Liver (tissue), 9 donors: ENCODE results near the gene PM20D1. TPM values are rescaled to one million over a fixed set of nuclear protein-coding genes. Genes with fewer than 3 reads are reported as not detected.

Source experiments
- DNase-seq: peaks from one replicate; pipeline ENCODE4 v3.0.0-alpha.2; 2017; ENCODE audit warnings: low spot score
- H3K27ac ChIP-seq, 2 donors: one replicate each; pipeline ENCODE4 v1.7.0; 2013; ENCODE audit warnings: inconsistent platforms in 2 of 2, low read length in 2 of 2, control low read depth in 1 of 2, low read depth in 1 of 2, mild to moderate bottlenecking in 1 of 2
- H3K27me3 ChIP-seq, 4 donors: one replicate each; pipeline versions ENCODE4 v1.6.1 to v1.7.0; 2013; ENCODE audit warnings: low read length in 3 of 4, inconsistent platforms in 1 of 4, mild to moderate bottlenecking in 1 of 4, moderate library complexity in 1 of 4; ENCODE audit not compliant: control insufficient read depth in 4 of 4, insufficient read depth in 4 of 4
- H3K36me3 ChIP-seq, 4 donors: one replicate each; pipeline versions ENCODE4 v1.6.1 to v1.7.0; 2013; ENCODE audit warnings: low read length in 3 of 4, mild to moderate bottlenecking in 3 of 4, low read depth in 1 of 4, moderate library complexity in 1 of 4; ENCODE audit not compliant: control insufficient read depth in 4 of 4, insufficient read depth in 3 of 4
- H3K4me1 ChIP-seq, 4 donors: one replicate each; pipeline versions ENCODE4 v1.6.1 to v1.7.0; 2013; ENCODE audit warnings: low read length in 3 of 4, mild to moderate bottlenecking in 3 of 4, moderate library complexity in 1 of 4; ENCODE audit not compliant: control insufficient read depth in 4 of 4, insufficient read depth in 4 of 4
- H3K4me3 ChIP-seq, 3 donors: one replicate each; pipeline versions ENCODE4 v1.6.1 to v1.7.0; 2013; ENCODE audit warnings: low read length in 3 of 3, control low read depth in 1 of 3, low read depth in 1 of 3, mild to moderate bottlenecking in 1 of 3
- H3K9ac ChIP-seq, 2 donors: one replicate each; pipeline ENCODE4 v1.7.0; 2013; ENCODE audit warnings: low read length in 2 of 2, mild to moderate bottlenecking in 2 of 2, moderate library complexity in 2 of 2, control low read depth in 1 of 2, low read depth in 1 of 2
- H3K9me3 ChIP-seq, 4 donors: one replicate each; pipeline versions ENCODE4 v1.6.1 to v1.7.0; 2013; ENCODE audit warnings: low read length in 3 of 4; ENCODE audit not compliant: control insufficient read depth in 4 of 4
- EGR1 ChIP-seq, 2 donors: IDR thresholded peaks; 2 replicates each; pipeline ENCODE4 v1.6.1; 2016 to 2018; ENCODE audit warnings: antibody characterized with exemption in 2 of 2, low read depth in 2 of 2
- FOXA1 ChIP-seq: IDR thresholded peaks from 2 replicates; pipeline ENCODE4 v1.6.1; 2016; ENCODE audit warnings: antibody characterized with exemption
- FOXA2 ChIP-seq: IDR thresholded peaks from 2 replicates; pipeline ENCODE4 v1.6.1; 2016; ENCODE audit warnings: antibody characterized with exemption
- GABPA ChIP-seq, 2 donors: IDR thresholded peaks in 1 of 2; conservative IDR thresholded peaks in 1 of 2; 2 replicates each; pipeline ENCODE4 v1.6.1; 2016; ENCODE audit warnings: antibody characterized with exemption in 2 of 2, mild to moderate bottlenecking in 1 of 2, moderate library complexity in 1 of 2
- HNF4A ChIP-seq, 2 donors: conservative IDR thresholded peaks; 2 replicates each; pipeline ENCODE4 v1.6.1; 2016; ENCODE audit warnings: antibody characterized with exemption in 2 of 2, mild to moderate bottlenecking in 2 of 2
- HNF4G ChIP-seq: IDR thresholded peaks from 2 replicates; pipeline ENCODE4 v1.6.1; 2016; ENCODE audit warnings: antibody characterized with exemption
- JUND ChIP-seq, 2 donors: IDR thresholded peaks; 2 replicates each; pipeline ENCODE4 v1.6.1; 2016; ENCODE audit warnings: antibody characterized with exemption in 2 of 2
- NR2F2 ChIP-seq: IDR thresholded peaks from 2 replicates; pipeline ENCODE4 v1.6.1; 2016; ENCODE audit warnings: antibody characterized with exemption
- RXRA ChIP-seq, 2 donors: IDR thresholded peaks; 2 replicates each; pipeline ENCODE4 v1.6.1; 2017 to 2018; ENCODE audit warnings: antibody characterized with exemption in 2 of 2, mild to moderate bottlenecking in 1 of 2
- SP1 ChIP-seq: IDR thresholded peaks from 2 replicates; pipeline ENCODE4 v1.6.1; 2018; ENCODE audit warnings: antibody characterized with exemption, mild to moderate bottlenecking
- TAF1 ChIP-seq: conservative IDR thresholded peaks from 2 replicates; pipeline ENCODE4 v1.6.1; 2016; ENCODE audit warnings: antibody characterized with exemption, mild to moderate bottlenecking
- YY1 ChIP-seq: IDR thresholded peaks from 2 replicates; pipeline ENCODE4 v1.6.1; 2016; ENCODE audit warnings: antibody characterized with exemption, mild to moderate bottlenecking
- WGBS: extraction: QIAGEN DNeasy Blood & Tissue Kit; methylation state at CpG from one replicate; pipeline ENCODE4 v1.1.7; 2013; 5-methylcytosine and 5-hydroxymethylcytosine counted together
- polyA plus RNA-seq, 2 donors: library from polyadenylated mRNA; stranded (reverse) in 1 of 2; unstranded in 1 of 2; fragments of 200-250 nt in 1 of 2; fragments of >200 nt in 1 of 2; fragmentation: Nextera tagmentation in 1 of 2; extraction: Ambion mirVana in 1 of 2; gene quantifications; one replicate each; pipeline versions ENCODE4 v1.2.1 to v1.2.3, GENCODE V29; 2013 to 2015
- total RNA-seq, 2 donors: library from RNA; depleted of rRNA; stranded (reverse); fragments of >200 nt; gene quantifications; one replicate each; pipeline ENCODE4 v1.2.3, GENCODE V29; 2014
- TF ChIP-seq, protein P1 (sequence below): fragments of 150-350 bp; IDR thresholded peaks from 2 replicates; pipeline ENCODE4 v1.5.1; 2017; ENCODE audit warnings: improper control_type of control experiment, low read depth, low read length; ENCODE audit not compliant: missing input control
- TF ChIP-seq, protein P2 (sequence below): IDR thresholded peaks from 2 replicates; pipeline ENCODE4 v1.6.1; 2016; ENCODE audit warnings: antibody characterized with exemption
- TF ChIP-seq, protein P3 (sequence below): IDR thresholded peaks from 2 replicates; pipeline ENCODE4 v1.6.1; 2016; ENCODE audit warnings: antibody characterized with exemption, mild to moderate bottlenecking
- donor health status: healthy.
- donor health status: healthy.
- donor health status: healthy.
- donor health status: healthy.
- donor health status: healthy.

PM20D1 gene
- total and polyA plus RNA-seq, 4 donors, result under 0.01 to 0.30 (median 0.22) TPM

DNA sequence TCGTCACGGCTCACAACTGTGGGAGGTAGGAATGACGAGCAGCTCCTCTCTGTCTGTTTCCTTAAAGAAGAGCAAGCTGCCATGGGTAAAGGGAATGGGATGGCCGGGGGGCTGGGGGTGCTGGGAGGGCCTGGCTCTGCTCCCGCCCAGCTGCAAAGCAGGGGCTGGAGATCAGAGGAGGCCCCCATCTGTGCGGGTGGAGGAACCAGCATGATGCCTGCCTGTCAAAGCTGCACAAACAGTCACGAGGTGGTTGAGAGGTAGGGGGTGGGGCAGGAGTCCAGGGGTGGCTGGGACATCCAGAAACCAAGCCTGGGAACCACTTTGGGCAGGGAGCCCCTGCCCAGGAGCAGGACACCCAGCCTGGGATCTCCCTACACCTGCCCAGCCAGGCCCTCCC is 49.5 kb downstream of the PM20D1 start:
- WGBS, result 94% methylated on average over 7 of the region's 7 CpGs
- TF ChIP-seq YY1 (no peak), FOXA2 (no peak), GABPA (IDR thresholded peaks at IDR 0.05 in 1 of 2, conservative IDR thresholded peaks at IDR 0.05 in 1 of 2) (no peak)

DNA sequence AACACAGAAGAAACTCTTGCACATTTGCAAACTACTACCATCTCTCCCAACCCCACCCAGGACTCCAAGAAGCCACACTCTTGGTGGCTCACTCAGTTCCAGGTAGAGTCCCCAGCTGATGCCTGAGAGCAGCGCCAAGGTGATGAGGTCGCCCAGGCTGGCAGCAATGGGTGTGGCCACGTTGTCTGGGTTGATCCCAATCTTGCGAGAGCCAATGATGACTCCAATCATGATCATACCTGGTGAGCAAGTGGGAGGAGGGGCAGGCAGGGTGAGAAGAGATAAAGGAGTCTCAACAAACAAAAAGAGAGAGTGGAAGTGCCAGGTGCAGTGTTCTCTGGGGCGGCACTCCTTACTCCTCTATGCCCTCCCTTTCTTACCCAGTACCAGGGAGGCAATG is 51.4 kb downstream of the PM20D1 start:
- Histone ChIP-seq H3K9ac (no peak overlapping the region), H3K9me3 (no peaks in the 10 kb centered on the region), H3K27ac (no peak overlapping the region), H3K4me3 (no peak overlapping the region), H3K4me1 (no peaks in the 10 kb centered on the region), H3K36me3 (peaks cover 0 to 20% (median 5%) of the 10 kb centered on the region in 4 donors), H3K27me3 (no peaks in the 10 kb centered on the region)
- TF ChIP-seq FOXA1, result no peak
- no peak for TF ChIP-seq FOXA2
- TF ChIP-seq EGR1 (IDR thresholded peaks at IDR 0.05; ENCODE audit: low read depth in 2 of 2), result no peak
- TF ChIP-seq TAF1, result no peak
- TF ChIP-seq GABPA (IDR thresholded peaks at IDR 0.05 in 1 of 2, conservative IDR thresholded peaks at IDR 0.05 in 1 of 2), result no peak
- TF ChIP-seq HNF4A (conservative IDR thresholded peaks at IDR 0.05), result no peak
- TF ChIP-seq, protein P1, sequence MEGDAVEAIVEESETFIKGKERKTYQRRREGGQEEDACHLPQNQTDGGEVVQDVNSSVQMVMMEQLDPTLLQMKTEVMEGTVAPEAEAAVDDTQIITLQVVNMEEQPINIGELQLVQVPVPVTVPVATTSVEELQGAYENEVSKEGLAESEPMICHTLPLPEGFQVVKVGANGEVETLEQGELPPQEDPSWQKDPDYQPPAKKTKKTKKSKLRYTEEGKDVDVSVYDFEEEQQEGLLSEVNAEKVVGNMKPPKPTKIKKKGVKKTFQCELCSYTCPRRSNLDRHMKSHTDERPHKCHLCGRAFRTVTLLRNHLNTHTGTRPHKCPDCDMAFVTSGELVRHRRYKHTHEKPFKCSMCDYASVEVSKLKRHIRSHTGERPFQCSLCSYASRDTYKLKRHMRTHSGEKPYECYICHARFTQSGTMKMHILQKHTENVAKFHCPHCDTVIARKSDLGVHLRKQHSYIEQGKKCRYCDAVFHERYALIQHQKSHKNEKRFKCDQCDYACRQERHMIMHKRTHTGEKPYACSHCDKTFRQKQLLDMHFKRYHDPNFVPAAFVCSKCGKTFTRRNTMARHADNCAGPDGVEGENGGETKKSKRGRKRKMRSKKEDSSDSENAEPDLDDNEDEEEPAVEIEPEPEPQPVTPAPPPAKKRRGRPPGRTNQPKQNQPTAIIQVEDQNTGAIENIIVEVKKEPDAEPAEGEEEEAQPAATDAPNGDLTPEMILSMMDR, result no peak
- DNase-seq, result no peak
- 87% methylated on average over 5 of the region's 5 CpGs for WGBS

More for the DNA sequence above, 49.5 kb downstream of the PM20D1 start:
- no peak overlapping the region for H3K27ac ChIP-seq
- H3K9ac ChIP-seq, result no peak overlapping the region
- peaks cover 0 to 14% (median 1%) of the 10 kb centered on the region in 4 donors for H3K36me3 ChIP-seq
- no peaks in the 10 kb centered on the region for H3K4me1 ChIP-seq
- H3K27me3 ChIP-seq, result no peaks in the 10 kb centered on the region
- H3K9me3 ChIP-seq, result no peaks in the 10 kb centered on the region
- no peak for DNase-seq
- H3K4me3 ChIP-seq, result no peak overlapping the region

DNA sequence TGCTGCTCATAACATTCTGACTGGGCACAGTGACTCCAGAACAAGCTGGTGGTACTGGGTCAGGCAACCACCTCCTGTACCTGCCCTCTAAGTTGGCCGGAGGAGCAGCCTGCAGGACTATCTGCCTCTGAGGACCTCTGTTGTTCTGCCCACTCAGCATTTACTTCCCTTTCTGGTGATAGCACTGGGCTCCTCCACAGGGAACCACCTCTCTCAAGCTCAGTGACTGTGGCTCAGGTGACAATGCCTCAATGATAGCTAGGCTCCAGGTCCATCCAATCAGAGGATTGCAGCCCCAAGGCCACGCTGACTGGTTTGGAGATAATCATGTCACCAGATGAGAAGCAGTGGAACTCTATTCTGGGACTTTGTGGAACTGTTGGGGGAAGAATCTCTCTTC is 52.8 kb downstream of the PM20D1 start:
- H3K36me3 ChIP-seq, result peaks cover 0 to 25% (median 7%) of the 10 kb centered on the region in 4 donors

More for the DNA sequence above, 52.8 kb downstream of the PM20D1 start:
- no peak overlapping the region for H3K27ac ChIP-seq
- no peaks in the 10 kb centered on the region for H3K9me3 ChIP-seq
- H3K4me1 ChIP-seq, result no peaks in the 10 kb centered on the region
- no peak overlapping the region for H3K4me3 ChIP-seq
- H3K9ac ChIP-seq, result no peak overlapping the region
- TF ChIP-seq RXRA (IDR thresholded peaks at IDR 0.05) (no peak), GABPA (IDR thresholded peaks at IDR 0.05 in 1 of 2, conservative IDR thresholded peaks at IDR 0.05 in 1 of 2) (no peak), YY1 (no peak), JUND (IDR thresholded peaks at IDR 0.05) (no peak), EGR1 (IDR thresholded peaks at IDR 0.05; ENCODE audit: low read depth in 2 of 2) (no peak), HNF4G (no peak), FOXA2 (no peak), SP1 (no peak), FOXA1 (no peak), NR2F2 (no peak)
- TF ChIP-seq, protein P1, result no peak
- TF ChIP-seq, protein P2, sequence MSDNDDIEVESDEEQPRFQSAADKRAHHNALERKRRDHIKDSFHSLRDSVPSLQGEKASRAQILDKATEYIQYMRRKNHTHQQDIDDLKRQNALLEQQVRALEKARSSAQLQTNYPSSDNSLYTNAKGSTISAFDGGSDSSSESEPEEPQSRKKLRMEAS, result no peak
- TF ChIP-seq, protein P3, sequence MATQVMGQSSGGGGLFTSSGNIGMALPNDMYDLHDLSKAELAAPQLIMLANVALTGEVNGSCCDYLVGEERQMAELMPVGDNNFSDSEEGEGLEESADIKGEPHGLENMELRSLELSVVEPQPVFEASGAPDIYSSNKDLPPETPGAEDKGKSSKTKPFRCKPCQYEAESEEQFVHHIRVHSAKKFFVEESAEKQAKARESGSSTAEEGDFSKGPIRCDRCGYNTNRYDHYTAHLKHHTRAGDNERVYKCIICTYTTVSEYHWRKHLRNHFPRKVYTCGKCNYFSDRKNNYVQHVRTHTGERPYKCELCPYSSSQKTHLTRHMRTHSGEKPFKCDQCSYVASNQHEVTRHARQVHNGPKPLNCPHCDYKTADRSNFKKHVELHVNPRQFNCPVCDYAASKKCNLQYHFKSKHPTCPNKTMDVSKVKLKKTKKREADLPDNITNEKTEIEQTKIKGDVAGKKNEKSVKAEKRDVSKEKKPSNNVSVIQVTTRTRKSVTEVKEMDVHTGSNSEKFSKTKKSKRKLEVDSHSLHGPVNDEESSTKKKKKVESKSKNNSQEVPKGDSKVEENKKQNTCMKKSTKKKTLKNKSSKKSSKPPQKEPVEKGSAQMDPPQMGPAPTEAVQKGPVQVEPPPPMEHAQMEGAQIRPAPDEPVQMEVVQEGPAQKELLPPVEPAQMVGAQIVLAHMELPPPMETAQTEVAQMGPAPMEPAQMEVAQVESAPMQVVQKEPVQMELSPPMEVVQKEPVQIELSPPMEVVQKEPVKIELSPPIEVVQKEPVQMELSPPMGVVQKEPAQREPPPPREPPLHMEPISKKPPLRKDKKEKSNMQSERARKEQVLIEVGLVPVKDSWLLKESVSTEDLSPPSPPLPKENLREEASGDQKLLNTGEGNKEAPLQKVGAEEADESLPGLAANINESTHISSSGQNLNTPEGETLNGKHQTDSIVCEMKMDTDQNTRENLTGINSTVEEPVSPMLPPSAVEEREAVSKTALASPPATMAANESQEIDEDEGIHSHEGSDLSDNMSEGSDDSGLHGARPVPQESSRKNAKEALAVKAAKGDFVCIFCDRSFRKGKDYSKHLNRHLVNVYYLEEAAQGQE, result no peak
- WGBS, result 95% methylated on average over 2 of the region's 2 CpGs
- H3K27me3 ChIP-seq, result no peaks in the 10 kb centered on the region
- DNase-seq, result no peak
